OCI-LY1 (cell line): Measurements from ENCODE around the gene PNLIPRP1.

ENCODE experiments used
- H2AFZ ChIP-seq: fragments of 200-600 bp; sonication (generic), shearing (Covaris generic); 2 replicates; pipeline ENCODE4 v1.6.0; 2014; ENCODE audit warnings: antibody characterized with exemption, mild to moderate bottlenecking, low read length
- H3F3A ChIP-seq: fragments of 200-600 bp; sonication (generic), shearing (Covaris generic); 2 replicates; pipeline ENCODE4 v1.6.0; 2014; ENCODE audit warnings: mild to moderate bottlenecking, antibody characterized with exemption, low read length, moderate library complexity; ENCODE audit not compliant: insufficient read depth
- H3K27ac ChIP-seq: fragments of 200-600 bp; sonication (generic); 2 replicates; pipeline ENCODE4 v1.5.1; 2014; ENCODE audit warnings: low read length, mixed run types, mild to moderate bottlenecking, low read depth; ENCODE audit not compliant: poor library complexity, severe bottlenecking
- H3K27me3 ChIP-seq: fragments of 200-600 bp; sonication (generic); 2 replicates; pipeline ENCODE4 v1.6.0; 2014; ENCODE audit warnings: antibody characterized with exemption, mild to moderate bottlenecking, low read length, moderate library complexity; ENCODE audit not compliant: insufficient read depth
- H3K36me3 ChIP-seq: fragments of 200-600 bp; sonication (generic); 2 replicates; pipeline ENCODE4 v1.6.1; 2014; ENCODE audit warnings: mild to moderate bottlenecking, antibody characterized with exemption, low read length, moderate library complexity, mixed read lengths; ENCODE audit not compliant: insufficient read depth
- H3K4me1 ChIP-seq: fragments of 200-600 bp; sonication (generic); 2 replicates; pipeline ENCODE4 v1.5.1; 2014; ENCODE audit warnings: mild to moderate bottlenecking, low read length, moderate library complexity; ENCODE audit not compliant: insufficient read depth, severe bottlenecking
- H3K4me2 ChIP-seq: fragments of 200-600 bp; sonication (generic), shearing (Covaris generic); 2 replicates; pipeline ENCODE4 v1.6.1; 2014; ENCODE audit warnings: low read length
- H3K4me3 ChIP-seq: fragments of 200-600 bp; sonication (generic); 2 replicates; pipeline ENCODE4 v1.5.1; 2014; ENCODE audit warnings: low read length, low read depth, mild to moderate bottlenecking, mixed read lengths; ENCODE audit not compliant: poor library complexity, severe bottlenecking
- H3K79me2 ChIP-seq: fragments of 200-600 bp; shearing (Covaris generic); 2 replicates; pipeline ENCODE4 v1.6.1; 2016; ENCODE audit warnings: mixed run types, low read length, mixed read lengths; ENCODE audit not compliant: insufficient read depth
- H3K9ac ChIP-seq: fragments of 200-600 bp; sonication (generic), shearing (Covaris generic); 2 replicates; pipeline ENCODE4 v1.6.1; 2014; ENCODE audit warnings: mild to moderate bottlenecking, low read length, mixed read lengths
- H3K9me2 ChIP-seq: fragments of 200-600 bp; sonication (generic), shearing (Covaris generic); 2 replicates; pipeline ENCODE4 v1.6.1; 2014; ENCODE audit warnings: low read depth, mild to moderate bottlenecking, low read length, mixed read lengths
- H3K9me3 ChIP-seq: fragments of 200-600 bp; shearing (Covaris generic); 2 replicates; pipeline ENCODE4 v1.6.1; 2014; ENCODE audit warnings: low read length, mixed read lengths
- H4K20me1 ChIP-seq: fragments of 200-600 bp; sonication (generic), shearing (Covaris generic); 2 replicates; pipeline ENCODE4 v1.6.0; 2016; ENCODE audit warnings: mild to moderate bottlenecking, low read length; ENCODE audit not compliant: insufficient read depth
- CTCF ChIP-seq: fragments of 200-600 bp; sonication (generic), shearing (Covaris generic); IDR thresholded peaks from 2 replicates; pipeline ENCODE4 v1.5.1; 2017; ENCODE audit warnings: mild to moderate bottlenecking, antibody characterized with exemption, low read length, moderate library complexity, mixed read lengths
- EZH2 ChIP-seq: fragments of 200-600 bp; sonication (generic), shearing (Covaris generic); IDR thresholded peaks from 2 replicates; pipeline ENCODE4 v1.8.0; 2017; ENCODE audit warnings: borderline replicate concordance, mixed run types, mild to moderate bottlenecking, antibody characterized with exemption, low read length, moderate library complexity, mixed read lengths

The PNLIPRP1 gene

GRCh38 chr10:116545756-116546155 is 45.0 kb upstream of the PNLIPRP1 start, which contains the start of gene PNLIP:
PNLIP (plus strand) TSS chr10:116545931; CDS start chr10:116546093, 162 bp downstream.
- Histone ChIP-seq H3K4me3 (no peak within 1 kb of the TSS), H2AFZ (no peak within 1 kb of the TSS), H3K4me1 (no peaks in the 10 kb centered on the region), H3F3A (no peaks in the 10 kb centered on the region), H3K79me2 (no peaks in the 10 kb centered on the region), H3K9me2 (no peaks in the 10 kb centered on the region), H3K9ac (no peak within 1 kb of the TSS), H3K9me3 (no peaks in the 10 kb centered on the region), H3K27me3 (no peaks in the 10 kb centered on the region), H3K36me3 (no peaks in the 10 kb centered on the region), H3K4me2 (no peak within 1 kb of the TSS), H3K27ac (no peak within 1 kb of the TSS), H4K20me1 (no peaks in the 10 kb centered on the region)
- TF ChIP-seq CTCF (no peak), EZH2 (no peak)

GRCh38 chr10:116548301-116548700 is 42.5 kb upstream of the PNLIPRP1 start:
- H3K4me3 ChIP-seq = no peak overlapping the region
- no peaks in the 10 kb centered on the region for H3K27me3 ChIP-seq

GRCh38 chr10:116553378-116553980 is 37.3 kb upstream of the PNLIPRP1 start:
- H3F3A ChIP-seq = no peaks in the 10 kb centered on the region
- H3K9ac ChIP-seq = no peak overlapping the region
- no peaks in the 10 kb centered on the region for H3K9me3 ChIP-seq
- no peak overlapping the region for H2AFZ ChIP-seq
- no peaks in the 10 kb centered on the region for H4K20me1 ChIP-seq
- no peaks in the 10 kb centered on the region for H3K27me3 ChIP-seq
- no peak overlapping the region for H3K27ac ChIP-seq
- H3K4me2 ChIP-seq = no peak overlapping the region
- TF ChIP-seq CTCF (no peak), EZH2 (no peak)
- H3K79me2 ChIP-seq = no peaks in the 10 kb centered on the region
- no peaks in the 10 kb centered on the region for H3K36me3 ChIP-seq
- H3K9me2 ChIP-seq = no peaks in the 10 kb centered on the region
- H3K4me1 ChIP-seq = no peaks in the 10 kb centered on the region
- no peak overlapping the region for H3K4me3 ChIP-seq

More at GRCh38 chr10:116548301-116548700, 42.5 kb upstream of the PNLIPRP1 start:
- Histone ChIP-seq H3K27ac (no peak overlapping the region), H3K9me2 (no peaks in the 10 kb centered on the region), H3F3A (no peaks in the 10 kb centered on the region), H3K36me3 (no peaks in the 10 kb centered on the region), H4K20me1 (no peaks in the 10 kb centered on the region), H3K9ac (no peak overlapping the region), H3K79me2 (no peaks in the 10 kb centered on the region), H3K9me3 (no peaks in the 10 kb centered on the region), H3K4me1 (no peaks in the 10 kb centered on the region), H2AFZ (no peak overlapping the region), H3K4me2 (no peak overlapping the region)
- TF ChIP-seq EZH2 (no peak), CTCF (no peak)
